Stimulated activated CD8-positive, alpha-beta memory T cell treated with anti-CD3 and anti-CD28 coated beads, Interleukin-4, amount 100 ng/mL, for 1 hour (primary cell): ENCODE results near the gene SF3B3.
"Not testable (repeated sequence)": the region's sequence is repeated elsewhere in the genome, so short reads cannot be mapped to it uniquely, and the experiment has no call there.

Source experiments
- DNase-seq, 2 donors: peaks; one replicate each; pipeline ENCODE4 v3.0.0-alpha.2; 2020; ENCODE audit warnings: low read depth in 2 of 2, low spot score in 1 of 2

Gene SF3B3

GRCh38 chr16:70614208-70614951 is 90.8 kb downstream of the SF3B3 start:
- no peak for DNase-seq

GRCh38 chr16:70615945-70616344 is 92.3 kb downstream of the SF3B3 start:
- no peak for DNase-seq

GRCh38 chr16:70621864-70622263 is 98.2 kb downstream of the SF3B3 start:
- DNase-seq, result not testable (repeated sequence)
